PC-3 (cell line): ENCODE results near the gene FAM53B. TPM values are rescaled to one million over a fixed set of nuclear protein-coding genes. Genes with fewer than 3 reads are reported as not detected.

Experiments
- ATAC-seq: fragments of 200-7000 bp; cut with Tn5 transposase; 2 replicates; pipeline ENCODE4 v1.9.1; 2020; ENCODE audit warnings: mild to moderate bottlenecking, moderate library complexity
- BruUV-seq: library from RNA; stranded (reverse); fragments of 400-500 nt; replicated peaks from 2 replicates; lab custom pipeline; 2021; lab: Mats Ljungman, UMichigan
- CTCF ChIA-PET: fragments of 300-600 bp; sonication (Branson Sonifier 250); formaldehyde crosslinking; loops from one replicate; lab custom pipeline; 2022; ENCODE audit warnings: antibody characterized with exemption; lab: Charles Lee
- POLR2A ChIA-PET: fragments of 300-600 bp; sonication (Branson Sonifier 250); formaldehyde crosslinking; loops from one replicate; lab custom pipeline; 2022; ENCODE audit warnings: antibody characterized with exemption; ENCODE audit not compliant: unreplicated experiment; lab: Charles Lee
- DNase-seq: peaks from one replicate; pipeline ENCODE4 v3.0.0-alpha.2; 2015
- H2AFZ ChIP-seq: fragments of 300-600 bp; sonication (generic); 2 replicates; pipeline ENCODE4 v1.6.0; 2016; ENCODE audit warnings: antibody characterized with exemption, low read length
- H3F3A ChIP-seq: fragments of 300-600 bp; sonication (generic); one replicate; pipeline ENCODE4 v1.6.0; 2017; ENCODE audit warnings: antibody characterized with exemption, low read length, control low read depth, mild to moderate bottlenecking; ENCODE audit not compliant: unreplicated experiment
- H3K27ac ChIP-seq: fragments of 300-600 bp; sonication (generic); 2 replicates; pipeline ENCODE4 v1.5.1; 2016; ENCODE audit warnings: mild to moderate bottlenecking, low read length
- H3K27me3 ChIP-seq: fragments of 300-600 bp; sonication (generic); 2 replicates; pipeline ENCODE4 v1.6.1; 2016; ENCODE audit warnings: low read length, mixed read lengths
- H3K36me3 ChIP-seq: fragments of 300-600 bp; sonication (generic); 2 replicates; pipeline ENCODE4 v1.6.1; 2016; ENCODE audit warnings: low read depth, mixed run types, low read length, mixed read lengths
- H3K4me1 ChIP-seq: fragments of 300-600 bp; sonication (generic); 2 replicates; pipeline ENCODE4 v1.5.1; 2016; ENCODE audit warnings: low read length; ENCODE audit not compliant: insufficient read depth
- H3K4me2 ChIP-seq: fragments of 300-600 bp; sonication (generic); 2 replicates; pipeline ENCODE4 v1.6.0; 2016; ENCODE audit warnings: low read length
- H3K4me3 ChIP-seq: fragments of 300-600 bp; sonication (generic); 2 replicates; pipeline ENCODE4 v1.5.1; 2016; ENCODE audit warnings: mild to moderate bottlenecking, low read length, mixed read lengths
- H3K79me2 ChIP-seq: fragments of 300-600 bp; sonication (generic); 2 replicates; pipeline ENCODE4 v1.6.1; 2017; ENCODE audit warnings: low read length, mixed read lengths
- H3K9ac ChIP-seq: fragments of 300-600 bp; sonication (generic); 2 replicates; pipeline ENCODE4 v1.6.0; 2016; ENCODE audit warnings: mild to moderate bottlenecking, low read length
- H3K9me2 ChIP-seq: fragments of 300-600 bp; sonication (generic); replicated peaks from 2 replicates; pipeline ENCODE4 v1.6.1; 2016; ENCODE audit warnings: mixed run types, low read length, mixed read lengths
- H3K9me3 ChIP-seq: fragments of 300-600 bp; sonication (generic); 2 replicates; pipeline ENCODE4 v1.6.1; 2016; ENCODE audit warnings: low read length, mixed read lengths
- H4K20me1 ChIP-seq: fragments of 300-600 bp; sonication (generic); 2 replicates; pipeline ENCODE4 v1.6.1; 2016; ENCODE audit warnings: low read length, mixed read lengths
- CTCF ChIP-seq: fragments of 300-600 bp; sonication (generic); conservative IDR thresholded peaks from 2 replicates; pipeline ENCODE4 v1.5.1; 2017; ENCODE audit warnings: antibody characterized with exemption, low read depth, mild to moderate bottlenecking, low read length
- EZH2 ChIP-seq: fragments of 300-600 bp; sonication (generic); IDR thresholded peaks from one replicate; pipeline ENCODE4 v1.6.1; 2017; ENCODE audit warnings: antibody characterized with exemption, mild to moderate bottlenecking, low read length; ENCODE audit not compliant: unreplicated experiment
- EZH2phosphoT487 ChIP-seq: fragments of 300-600 bp; sonication (generic); IDR thresholded peaks from 2 replicates; pipeline ENCODE4 v1.6.1; 2018; ENCODE audit warnings: mild to moderate bottlenecking, antibody characterized with exemption, low read length, borderline replicate concordance
- intact Hi-C: fragments of 100-400 bp; cut with micrococcal nuclease; formaldehyde crosslinking; loops from 2 replicates; pipeline ENCODE4 v1.9.0; 2023
- total RNA-seq: library from RNA; depleted of rRNA; stranded (reverse); fragments of >200 nt; gene quantifications from 2 replicates; pipeline ENCODE4 v1.2.3, GENCODE V29; 2014

The FAM53B gene
- total RNA-seq, 1 experiment from 2014 or later = 19.4 TPM

GRCh38 chr10:124677749-124678556 lies 66.2 kb downstream of the FAM53B start:
- Histone ChIP-seq H3K4me3 (no peak overlapping the region), H3K27ac (no peak overlapping the region), H3K27me3 (no peaks in the 10 kb centered on the region), H3K9me3 (no peaks in the 10 kb centered on the region), H3K4me1 (no peaks in the 10 kb centered on the region), H4K20me1 (no peaks in the 10 kb centered on the region), H2AFZ (no peak overlapping the region), H3K4me2 (no peak overlapping the region), H3K9ac (no peak overlapping the region), H3F3A (no peaks in the 10 kb centered on the region), H3K9me2 (no peaks in the 10 kb centered on the region), H3K79me2 (no peaks in the 10 kb centered on the region), H3K36me3 (no peaks in the 10 kb centered on the region)
- ChIA-PET CTCF (no interaction called here), POLR2A (no interaction called here)
- intact Hi-C loops = no loop called here
- BruUV-seq = no TSS peak
- DNase-seq (no peak), ATAC-seq (no peak)
- TF ChIP-seq CTCF = no peak
- TF ChIP-seq EZH2 = no peak
- TF ChIP-seq EZH2phosphoT487 = no peak

GRCh38 chr10:124677293-124677699 lies 66.9 kb downstream of the FAM53B start:
- intact Hi-C loops = no loop called here
- Histone ChIP-seq H3F3A (no peaks in the 10 kb centered on the region), H3K9me3 (no peaks in the 10 kb centered on the region), H3K36me3 (no peaks in the 10 kb centered on the region), H3K27ac (no peak overlapping the region), H3K9ac (no peak overlapping the region), H3K4me2 (no peak overlapping the region), H3K27me3 (no peaks in the 10 kb centered on the region), H2AFZ (no peak overlapping the region), H4K20me1 (no peaks in the 10 kb centered on the region), H3K4me3 (no peak overlapping the region), H3K79me2 (no peaks in the 10 kb centered on the region), H3K9me2 (no peaks in the 10 kb centered on the region), H3K4me1 (no peaks in the 10 kb centered on the region)
- DNase-seq (no peak), ATAC-seq (no peak)
- ChIA-PET CTCF (no interaction called here), POLR2A (no interaction called here)
- BruUV-seq = no TSS peak
- TF ChIP-seq CTCF (no peak), EZH2 (no peak), EZH2phosphoT487 (no peak)

- TF ChIP-seq EZH2phosphoT487 (no peak), EZH2 (no peak), CTCF (no peak)
- no peaks in the 10 kb centered on the region for H3K4me1 ChIP-seq
- H3K36me3 ChIP-seq = no peaks in the 10 kb centered on the region
- intact Hi-C loops = no loop called here
- CTCF ChIA-PET = no interaction called here
- H3K9me3 ChIP-seq = no peaks in the 10 kb centered on the region
- no peaks in the 10 kb centered on the region for H4K20me1 ChIP-seq
- no TSS peak for BruUV-seq
- H3K9ac ChIP-seq = no peak overlapping the region
- no peak for ATAC-seq
- H3K4me3 ChIP-seq = no peak overlapping the region
- no peaks in the 10 kb centered on the region for H3K27me3 ChIP-seq
- H3K9me2 ChIP-seq = no peaks in the 10 kb centered on the region
- H3K27ac ChIP-seq = no peak overlapping the region
- H3K4me2 ChIP-seq = no peak overlapping the region
- POLR2A ChIA-PET = no interaction called here
- no peaks in the 10 kb centered on the region for H3F3A ChIP-seq
- no peak overlapping the region for H2AFZ ChIP-seq
- DNase-seq = no peak
- H3K79me2 ChIP-seq = no peaks in the 10 kb centered on the region
Observed at GRCh38 chr10:124676416-124677062, 67.6 kb downstream of the FAM53B start.
